Glomerular endothelial cell (primary cell): Measurements from ENCODE around the gene LCORL. TPM values are rescaled to one million over a fixed set of nuclear protein-coding genes. Genes with fewer than 3 reads are reported as not detected.
"Not testable (repeated sequence)": the region's sequence is repeated elsewhere in the genome, so short reads cannot be mapped to it uniquely, and the experiment has no call there.

ENCODE experiments used
- DNase-seq: peaks from one replicate; pipeline ENCODE4 v3.0.0-alpha.2; 2011; ENCODE audit warnings: low read depth, low spot score; ENCODE audit errors: extremely low read depth
- total RNA-seq: library from RNA; depleted of rRNA; stranded (reverse); fragments of >200 nt; gene quantifications from 2 replicates; pipeline ENCODE4 v1.2.3, GENCODE V29; 2015

LCORL gene
- 14.9 and 19.4 TPM in 2 replicates for total RNA-seq

DNA sequence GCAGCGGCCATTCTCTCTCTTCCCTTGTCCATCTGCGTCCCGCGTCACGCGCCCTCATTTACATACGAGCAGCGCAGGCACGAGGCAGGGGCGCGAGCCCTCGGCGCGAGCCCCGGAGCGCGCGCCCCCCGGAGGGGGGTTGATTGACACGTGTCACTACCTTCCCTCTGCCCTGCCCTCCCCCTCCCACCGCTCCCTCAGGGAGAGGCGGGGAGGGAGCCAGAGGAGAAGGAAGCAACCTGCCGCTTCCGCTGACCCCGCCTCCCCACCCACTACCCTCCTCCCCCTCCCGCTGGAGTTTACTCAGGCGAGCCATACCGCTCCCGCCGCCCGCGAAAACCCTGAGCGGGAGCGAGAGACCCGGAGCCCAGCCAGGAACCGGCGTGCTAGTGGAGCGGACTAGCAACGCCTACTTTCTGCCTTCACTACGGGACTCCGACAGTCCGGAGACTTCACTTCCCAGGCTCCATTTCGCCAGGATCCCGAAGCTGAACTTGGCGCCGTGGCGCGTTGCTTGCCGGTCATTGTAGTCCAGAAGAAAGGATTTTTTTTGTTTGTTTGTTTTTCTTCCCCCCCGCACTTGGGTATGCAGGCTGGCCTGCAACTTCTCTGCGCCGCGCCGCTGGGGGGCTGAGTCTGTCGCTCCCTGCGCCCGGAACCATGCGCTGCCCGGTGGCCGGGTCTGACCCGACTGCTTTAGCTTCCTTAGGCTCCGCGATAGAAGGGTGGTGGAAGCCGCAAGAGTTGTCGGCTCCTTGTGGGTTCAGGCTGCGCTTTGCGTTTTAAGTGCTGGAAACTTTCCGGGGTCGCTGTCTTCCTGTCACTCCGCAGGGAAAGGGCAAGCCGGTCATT is at the start of gene LCORL:
Gene LCORL, minus strand, starts transcription at position 36 of the 852 bp plus-strand sequence. Its CDS starts 4 bp downstream, at position 32.
- DNase-seq = peak; percentile 89

- no peak for DNase-seq
Observed at GRCh38 chr4:18069810-18070209, 48.3 kb upstream of the LCORL start.

- no peak for DNase-seq
Observed at GRCh38 chr4:18067031-18067430, 45.5 kb upstream of the LCORL start.

DNA sequence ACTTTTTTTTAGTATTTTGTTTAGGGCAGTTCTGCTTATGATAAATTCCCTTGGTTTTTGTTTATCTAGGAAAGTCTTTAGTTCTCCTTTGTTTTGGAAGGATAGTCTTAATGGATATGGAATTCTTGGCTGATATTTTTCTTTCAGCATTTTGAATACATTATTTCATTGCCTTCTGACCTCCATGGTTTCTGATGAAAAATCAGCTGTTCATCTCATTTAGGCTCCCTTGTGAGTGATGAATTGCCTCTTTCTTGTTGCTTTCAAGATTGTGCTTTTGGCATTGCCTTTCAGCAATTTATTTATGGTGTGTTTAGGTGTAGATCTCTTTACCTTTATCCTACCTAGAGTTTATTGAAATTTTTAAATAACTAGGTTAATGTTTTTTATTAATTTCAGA is 41.5 kb upstream of the LCORL start:
- DNase-seq = no peak

GRCh38 chr4:18057821-18058533 is 36.4 kb upstream of the LCORL start:
- no peak for DNase-seq

GRCh38 chr4:18056030-18056429 is 34.5 kb upstream of the LCORL start:
- no peak for DNase-seq

- no peak for DNase-seq
Observed at GRCh38 chr4:18052158-18052557, 30.6 kb upstream of the LCORL start.

DNA sequence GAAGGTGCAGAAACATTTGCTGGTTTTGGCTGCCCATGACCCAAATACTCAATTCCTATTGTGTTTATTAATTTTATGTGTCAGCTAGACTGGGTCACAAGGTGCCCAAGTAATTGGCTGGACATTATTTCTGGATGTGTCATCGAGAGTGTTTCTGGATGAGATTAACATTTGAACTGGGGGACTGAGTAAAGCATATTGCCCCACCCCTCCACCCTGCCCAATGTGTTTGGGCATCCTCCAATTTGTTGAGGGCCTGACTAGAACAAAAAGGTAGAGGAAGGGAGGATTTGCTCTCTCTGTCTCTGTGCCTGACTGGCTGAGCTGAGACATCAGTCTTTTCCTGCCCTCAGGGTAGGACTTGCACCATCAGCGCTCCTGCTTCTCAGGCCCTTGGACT is 29.7 kb upstream of the LCORL start:
- no peak for DNase-seq

GRCh38 chr4:18050448-18050847 is 28.9 kb upstream of the LCORL start:
- DNase-seq = no peak

- no peak for DNase-seq
Observed at GRCh38 chr4:18049446-18049845, 27.9 kb upstream of the LCORL start.

GRCh38 chr4:18042754-18043153 is 21.2 kb upstream of the LCORL start:
- DNase-seq = no peak

GRCh38 chr4:18042012-18042411 is 20.5 kb upstream of the LCORL start:
- no peak for DNase-seq

DNA sequence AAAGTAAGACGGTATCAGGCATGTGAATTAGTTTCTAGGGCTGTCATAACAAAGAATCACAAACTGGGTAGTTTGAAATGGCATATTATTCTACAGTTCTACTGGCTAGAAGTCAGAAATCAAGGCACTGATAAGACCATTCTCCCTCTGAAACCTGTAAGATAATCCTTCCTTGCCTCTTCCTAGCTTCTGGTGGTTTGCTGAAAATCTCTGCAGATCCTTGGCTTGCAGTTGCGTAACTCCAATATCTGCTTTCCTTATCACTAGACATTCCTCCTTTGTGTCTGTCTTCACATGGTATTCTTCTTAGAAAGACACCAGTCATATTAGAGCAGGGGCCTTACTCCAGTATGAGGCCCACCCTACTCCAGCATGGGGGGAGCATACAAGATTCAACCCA is 19.6 kb upstream of the LCORL start:
- DNase-seq = no peak

DNA sequence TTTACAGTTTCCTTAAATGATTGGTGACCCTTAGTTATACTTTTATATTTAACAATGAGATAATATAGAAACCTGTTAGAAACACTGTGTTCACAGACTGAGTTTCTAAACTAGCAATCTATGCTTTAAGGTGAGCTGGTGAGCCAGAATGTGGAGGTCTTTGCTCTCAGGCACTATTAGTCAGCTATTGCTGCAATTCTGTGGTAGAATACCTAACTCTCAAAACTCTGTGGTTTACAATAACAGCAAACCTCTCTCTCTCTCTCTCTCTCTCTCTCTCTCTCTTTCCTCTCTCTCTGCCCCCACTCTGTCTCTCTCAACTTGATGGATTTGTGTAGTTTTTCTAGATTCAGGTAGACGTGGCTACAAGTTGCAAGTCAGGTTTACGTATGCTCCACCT is 17.6 kb upstream of the LCORL start:
- DNase-seq = no peak

DNA sequence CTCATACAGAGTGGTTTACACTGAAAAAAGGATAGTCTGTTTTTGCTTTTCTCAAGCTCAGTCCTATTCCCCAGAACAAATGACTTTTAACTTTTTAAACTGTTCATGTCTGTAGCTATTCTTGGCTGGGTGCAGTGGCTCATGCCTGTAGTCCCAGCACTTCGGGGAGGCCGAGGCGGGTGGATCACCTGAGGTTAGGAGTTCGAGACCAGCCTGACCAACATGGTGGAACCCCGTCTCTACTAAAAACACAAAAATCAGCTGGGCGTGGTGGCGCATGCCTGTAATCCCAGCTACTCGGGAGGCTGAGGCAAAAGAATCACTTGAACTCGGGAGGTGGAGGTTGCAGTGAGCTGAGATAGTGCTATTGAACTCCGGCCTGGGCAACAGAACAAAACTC is 14.8 kb upstream of the LCORL start:
- DNase-seq = not testable (repeated sequence)

DNA sequence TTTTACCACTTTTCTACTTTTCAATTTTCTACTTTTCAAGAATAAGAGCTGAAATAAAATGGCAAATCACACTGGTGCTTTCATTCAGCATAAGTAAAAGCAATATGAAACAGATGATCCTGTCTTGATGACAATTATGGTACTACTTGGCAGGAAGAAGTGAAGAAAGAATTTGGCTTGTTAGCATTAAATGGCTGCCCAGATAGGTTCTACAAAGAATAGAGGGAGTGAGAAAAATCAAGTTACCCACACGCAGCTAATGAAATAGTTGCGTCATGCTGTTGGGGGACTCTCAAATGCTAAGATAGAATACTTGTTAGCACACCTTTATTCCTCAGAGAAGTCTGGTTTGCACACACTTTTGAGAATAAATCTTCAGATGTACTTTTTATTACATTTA is 12.5 kb upstream of the LCORL start:
- no peak for DNase-seq

GRCh38 chr4:18033111-18034085 is 11.8 kb upstream of the LCORL start:
- DNase-seq = no peak

DNA sequence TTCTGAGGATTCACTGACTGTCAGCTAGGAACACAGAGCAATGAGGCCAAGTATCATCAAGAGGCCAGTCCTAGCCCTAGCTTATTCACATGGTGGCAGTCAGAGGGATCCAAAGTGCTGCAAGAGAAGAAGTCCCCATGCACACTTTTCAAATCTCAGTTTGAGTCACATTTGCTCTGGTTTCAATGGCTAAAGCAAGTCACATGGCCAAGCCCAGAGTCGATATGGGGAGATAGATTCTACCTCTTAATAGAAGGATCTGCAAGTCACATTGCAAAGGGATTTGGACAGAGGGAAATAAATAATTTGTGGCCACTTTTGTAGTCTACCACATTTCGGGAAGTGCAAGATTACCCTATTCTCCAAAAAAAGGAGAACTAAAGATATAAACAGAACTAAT is 3.7 kb upstream of the LCORL start:
- no peak for DNase-seq

- DNase-seq = no peak
Observed at GRCh38 chr4:18022572-18023050, 1.1 kb upstream of the LCORL start.

DNA sequence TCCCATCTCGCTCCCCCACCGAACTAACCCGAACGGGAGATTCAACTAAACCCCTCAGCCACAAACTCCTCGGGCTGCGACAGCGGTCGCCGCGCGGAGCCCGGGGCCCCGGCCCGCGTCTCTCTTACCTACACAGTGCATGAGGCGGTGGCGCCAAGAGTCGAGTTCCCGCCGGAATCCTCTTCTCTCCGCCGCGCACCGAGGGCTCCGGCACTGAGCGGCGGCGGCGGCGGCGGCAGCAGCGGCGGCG is 160 bp downstream of the LCORL start:
- DNase-seq = no peak
